SIG-M5 treated with dmso at 0.1 percent for 504 hours (cell line): ENCODE measurements around the gene OTOR.

Source experiments
- DNase-seq: peaks from one replicate; lab custom pipeline; 2025; ENCODE audit not compliant: unreplicated experiment; lab: John Stamatoyannopoulos, UW

OTOR gene

GRCh38 chr20:16747291-16747811 lies 807 bp upstream of the OTOR start:
- DNase-seq = peak; percentile 35

DNA sequence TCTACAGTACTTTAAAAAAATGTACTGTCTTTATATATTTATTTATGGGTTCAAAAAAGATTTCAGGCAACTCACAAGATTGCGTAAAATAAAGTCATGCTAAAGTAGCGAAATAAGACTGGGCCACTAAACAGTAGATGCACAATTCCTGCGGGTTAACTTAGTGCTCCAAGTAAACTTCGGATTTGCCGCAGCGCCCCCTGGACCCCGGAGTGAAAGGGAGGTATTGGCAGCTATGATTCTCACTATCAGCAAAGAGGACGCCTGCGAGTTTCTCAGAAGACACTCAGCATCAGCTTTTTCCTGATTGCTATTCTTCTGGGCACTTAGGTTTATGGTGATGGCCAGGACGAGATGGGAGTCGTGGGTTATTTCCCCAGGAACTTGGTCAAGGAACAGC lies 1.4 kb downstream of the OTOR start:
- no peak for DNase-seq

DNA sequence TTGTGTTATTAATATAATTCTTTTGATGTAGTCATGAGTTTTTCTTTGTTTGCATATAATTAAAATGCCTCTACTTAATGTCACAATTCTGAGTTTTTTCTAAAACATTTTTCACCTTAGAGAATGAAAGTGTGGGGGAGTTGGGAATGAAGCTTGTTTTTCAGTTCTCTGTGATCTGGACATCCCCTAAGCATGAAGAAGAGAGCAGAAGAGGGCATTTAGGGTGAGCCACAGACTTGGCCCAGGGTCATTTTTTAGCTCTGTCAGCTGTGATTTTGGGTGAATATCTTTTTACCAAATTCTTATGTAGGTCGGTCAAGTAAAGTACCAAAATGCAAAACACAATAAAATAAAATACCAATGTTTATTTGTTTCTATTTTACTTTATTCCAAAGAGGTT lies 3.9 kb downstream of the OTOR start:
- no peak for DNase-seq

DNA sequence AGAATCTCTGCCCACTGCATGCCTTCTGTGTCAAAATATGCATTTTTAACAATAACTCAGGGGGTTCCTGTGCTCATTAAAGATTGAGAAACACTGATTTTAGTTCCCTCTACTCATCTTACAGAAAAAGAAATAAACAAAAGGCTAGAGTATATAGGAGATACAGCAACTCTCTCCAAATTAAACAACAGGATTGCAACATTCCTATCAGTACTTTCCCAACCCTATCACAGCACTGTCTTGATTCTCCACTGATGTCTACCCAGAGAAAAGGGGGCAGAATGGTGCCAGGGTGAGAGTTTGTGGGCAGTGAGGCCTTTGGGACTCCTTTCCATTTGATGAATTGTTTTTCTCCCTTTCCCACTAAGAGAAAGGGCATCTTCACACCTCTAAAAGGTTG lies 4.7 kb downstream of the OTOR start:
- DNase-seq = no peak

DNA sequence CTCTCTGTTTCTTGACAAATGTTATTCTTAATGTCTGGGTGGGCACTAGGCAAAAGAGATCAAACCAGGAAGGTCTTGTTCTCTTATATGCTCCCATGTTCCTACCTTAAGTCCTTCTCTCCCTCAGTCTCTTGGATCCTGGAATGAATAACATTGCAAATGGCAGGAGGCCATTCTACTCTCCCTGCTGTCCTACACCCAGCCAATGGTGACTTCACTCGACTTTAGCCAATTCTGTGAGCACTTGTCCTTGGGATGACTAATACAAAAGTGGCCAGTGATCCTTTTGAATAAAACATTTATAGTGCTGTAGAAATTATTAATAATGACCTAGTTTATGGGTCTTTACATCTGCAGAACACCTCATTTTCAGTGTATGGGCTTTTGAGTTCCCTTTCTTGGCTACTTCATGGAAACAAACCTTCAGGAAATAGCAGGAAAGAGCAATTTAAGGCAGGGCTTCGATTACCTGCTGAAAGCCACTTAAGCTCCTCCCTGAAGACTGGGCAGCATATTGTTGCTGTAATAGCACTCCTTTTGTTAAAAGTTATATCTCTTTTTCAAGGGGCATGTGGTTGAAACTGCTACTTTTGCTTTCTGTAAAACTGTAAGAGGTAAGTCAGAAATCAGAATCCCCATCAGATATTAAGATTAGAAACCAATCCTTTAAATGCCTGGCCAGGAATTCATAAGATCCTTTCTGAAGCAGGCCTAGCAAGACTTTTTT lies 10.5 kb downstream of the OTOR start:
- no peak for DNase-seq

GRCh38 chr20:16759181-16759563 lies 11.0 kb downstream of the OTOR start:
- DNase-seq = no peak

DNA sequence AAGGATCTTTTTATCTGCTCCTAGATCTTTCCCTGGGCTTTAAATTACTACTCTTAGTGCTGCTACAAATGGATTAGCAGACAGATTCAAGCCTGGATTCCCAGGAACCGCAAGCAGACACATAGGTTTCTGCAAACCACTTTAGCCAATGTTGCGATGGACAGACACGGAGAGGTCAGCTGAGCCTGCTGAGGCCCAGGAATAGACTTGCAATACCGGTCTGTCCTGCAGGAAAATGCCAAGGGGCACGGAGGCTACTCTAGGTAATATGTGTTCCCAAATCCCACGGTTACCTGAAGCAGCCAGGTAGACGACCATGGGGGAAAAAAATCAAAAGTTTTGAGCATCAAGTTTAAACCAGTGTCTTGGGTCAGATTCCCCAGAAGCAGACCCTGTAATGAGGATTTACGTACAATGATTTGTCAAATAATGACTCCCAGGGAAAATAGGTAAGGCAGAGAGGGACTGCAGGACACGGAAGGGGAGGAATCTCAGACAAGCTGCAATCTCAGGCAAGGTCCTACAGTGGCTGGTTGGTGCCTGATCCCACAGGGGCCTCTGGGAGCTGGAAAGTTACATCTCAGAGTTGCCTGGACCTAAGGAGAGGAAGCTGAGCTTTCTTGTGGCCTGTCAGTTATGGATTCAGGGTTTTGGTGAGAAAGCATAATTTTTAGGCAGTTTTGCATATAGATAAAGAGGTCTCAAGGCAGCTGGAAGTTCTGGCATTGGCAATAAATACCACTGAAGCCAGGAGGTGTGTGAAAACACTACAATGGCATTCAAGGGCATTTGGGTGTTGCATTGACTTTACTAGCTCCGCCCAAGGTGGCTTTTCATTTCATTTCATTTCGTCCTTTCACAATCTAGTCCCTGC lies 12.5 kb downstream of the OTOR start:
- DNase-seq = peak; percentile 48

GRCh38 chr20:16761305-16761829 lies 13.2 kb downstream of the OTOR start:
- DNase-seq = peak; percentile 77

- no peak for DNase-seq
These were observed 16.4 kb downstream of the OTOR start for GRCh38 chr20:16764560-16764959.

- DNase-seq = no peak
These were observed 23.1 kb downstream of the OTOR start for GRCh38 chr20:16771213-16771612.

GRCh38 chr20:16775961-16776360 lies 27.8 kb downstream of the OTOR start:
- no peak for DNase-seq

- no peak for DNase-seq
These were observed 29.0 kb downstream of the OTOR start for GRCh38 chr20:16777126-16777525.

GRCh38 chr20:16778159-16778558 lies 30.0 kb downstream of the OTOR start:
- no peak for DNase-seq

DNA sequence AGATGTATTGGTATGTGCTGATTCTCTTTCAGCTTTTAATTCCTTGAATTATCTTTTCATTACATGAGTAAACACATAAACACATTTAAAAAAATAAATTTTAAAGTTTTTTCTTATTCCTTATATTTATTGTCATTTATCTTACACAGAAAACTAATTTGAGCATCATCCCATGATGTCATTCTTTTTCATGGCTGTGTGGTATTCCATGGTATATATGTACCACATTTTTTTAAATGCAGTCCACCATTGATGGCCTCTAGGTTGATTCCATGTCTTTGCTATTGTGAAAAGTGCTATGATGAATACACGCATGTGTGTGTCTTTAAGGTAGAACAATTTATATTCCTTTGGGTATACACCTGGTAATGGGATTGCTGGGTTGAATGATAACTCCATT lies 33.3 kb downstream of the OTOR start:
- DNase-seq = no peak

DNA sequence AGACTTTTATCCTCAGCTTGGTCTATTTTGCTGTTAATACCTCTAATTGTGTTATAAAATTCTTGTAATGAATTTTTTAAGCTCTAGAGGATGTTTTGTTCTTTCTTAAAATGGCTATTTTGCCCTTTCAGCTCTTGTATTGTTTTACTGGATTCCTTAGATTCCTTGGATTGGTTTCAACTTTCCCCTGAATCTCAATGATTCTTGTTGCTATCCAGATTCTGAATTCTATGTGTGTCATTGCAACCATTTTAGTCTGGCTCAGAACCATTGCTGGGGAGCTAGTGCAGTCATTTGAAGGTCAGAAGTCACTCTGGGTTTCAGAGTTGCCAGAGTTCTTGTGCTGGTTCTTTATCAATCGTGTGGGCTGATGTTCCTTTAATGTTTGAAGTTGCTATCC lies 37.1 kb downstream of the OTOR start:
- no peak for DNase-seq
